H1 (cell line): ENCODE data around the gene SLC5A10. TPM values are rescaled to one million over a fixed set of nuclear protein-coding genes. Genes with fewer than 3 reads are reported as not detected.

Source experiments
- CTCF ChIA-PET: fragments of 300-600 bp; sonication (Branson Sonifier 250); formaldehyde crosslinking; loops from one replicate; lab custom pipeline; 2021; ENCODE audit not compliant: partially characterized antibody; lab: Charles Lee
- POLR2A ChIA-PET: fragments of 300-600 bp; sonication (Branson Sonifier 250); formaldehyde crosslinking; loops from one replicate; lab custom pipeline; 2021; ENCODE audit warnings: inconsistent platforms; ENCODE audit not compliant: partially characterized antibody; lab: Charles Lee
- DNase-seq, 2 experiments: peaks; one replicate each; pipeline versions ENCODE4 v3.0.0 to v3.0.0-alpha.2; 2010 to 2022; ENCODE audit warnings: low spot score in 2 of 2, low read depth in 1 of 2, mixed read lengths in 1 of 2
- FAIRE-seq: peaks from 2 replicates; lab custom pipeline; 2011; peaks lifted over from hg19 to GRCh38; lab: Jason Lieb, UNC
- H2AFZ ChIP-seq: 2 replicates; pipeline ENCODE4 v1.8.1; 2012; ENCODE audit warnings: low read length, inconsistent platforms
- H2AK5ac ChIP-seq: 2 replicates; pipeline ENCODE4 v1.6.1; 2013; ENCODE audit warnings: low read depth, low read length
- H2BK120ac ChIP-seq: replicated peaks from 2 replicates; pipeline ENCODE3; 2013; ENCODE audit warnings: low read depth, low read length, inconsistent platforms
- H2BK12ac ChIP-seq: 2 replicates; pipeline ENCODE4 v1.6.1; 2013; ENCODE audit warnings: low read depth, low read length
- H2BK15ac ChIP-seq: 2 replicates; pipeline ENCODE4 v1.6.1; 2013; ENCODE audit warnings: low read length
- H2BK20ac ChIP-seq: 2 replicates; pipeline ENCODE4 v1.6.1; 2013; ENCODE audit warnings: low read length
- H2BK5ac ChIP-seq: 2 replicates; pipeline ENCODE4 v1.6.1; 2013; ENCODE audit warnings: low read depth, low read length
- H3K14ac ChIP-seq: 2 replicates; pipeline ENCODE4 v1.6.1; 2013; ENCODE audit warnings: inconsistent platforms; ENCODE audit not compliant: insufficient read length
- H3K18ac ChIP-seq: 2 replicates; pipeline ENCODE4 v1.6.1; 2013; ENCODE audit warnings: low read length; ENCODE audit errors: extremely low read depth
- H3K23ac ChIP-seq: 2 replicates; pipeline ENCODE4 v1.6.1; 2013; ENCODE audit warnings: inconsistent platforms; ENCODE audit not compliant: insufficient read length
- H3K23me2 ChIP-seq: 2 replicates; pipeline ENCODE4 v1.6.1; 2013; ENCODE audit warnings: low read depth, low read length
- H3K27ac ChIP-seq: 2 replicates; pipeline ENCODE4 v1.6.1; 2011; ENCODE audit warnings: low read depth, low read length, inconsistent platforms
- H3K27me3 ChIP-seq, 4 experiments: replicated peaks in 1 of 4; 1 replicate in 1 of 4; 2 replicates in 3 of 4; pipeline versions ENCODE4 v1.6.1 to v1.8.1; 2011 to 2013; ENCODE audit warnings: low read length in 3 of 4, mild to moderate bottlenecking in 3 of 4, inconsistent platforms in 2 of 4, mixed read lengths in 2 of 4, moderate library complexity in 1 of 4; ENCODE audit not compliant: control insufficient read depth in 3 of 4, insufficient read depth in 3 of 4; ENCODE audit errors: extremely low read depth in 1 of 4
- H3K36me3 ChIP-seq, 4 experiments: 2 replicates each; pipeline versions ENCODE4 v1.6.1 to v1.8.1; 2011 to 2013; ENCODE audit warnings: mild to moderate bottlenecking in 4 of 4, low read length in 3 of 4, moderate library complexity in 2 of 4, control low read depth in 1 of 4, inconsistent platforms in 1 of 4; ENCODE audit not compliant: insufficient read depth in 4 of 4, control insufficient read depth in 2 of 4
- H3K4ac ChIP-seq: replicated peaks from 2 replicates; pipeline ENCODE3; 2013; ENCODE audit warnings: low read length, low read depth, mixed read lengths, inconsistent platforms; ENCODE audit not compliant: insufficient read length
- H3K4me1 ChIP-seq, 4 experiments: replicated peaks in 1 of 4; 1 replicate in 1 of 4; 2 replicates in 3 of 4; pipeline versions ENCODE4 v1.6.1 to v1.8.1; 2011 to 2013; ENCODE audit warnings: low read length in 3 of 4, inconsistent platforms in 2 of 4, mixed read lengths in 1 of 4; ENCODE audit not compliant: insufficient read depth in 4 of 4, control insufficient read depth in 3 of 4
- H3K4me2 ChIP-seq, 2 experiments: 2 replicates each; pipeline versions ENCODE4 v1.6.1 to v1.8.1; 2011 to 2013; ENCODE audit warnings: low read depth in 2 of 2, low read length in 2 of 2, control low read depth in 1 of 2, inconsistent platforms in 1 of 2, mild to moderate bottlenecking in 1 of 2; ENCODE audit not compliant: insufficient read depth in 1 of 2
- H3K4me3 ChIP-seq, 4 experiments: fragments of 200-600, 300-600 bp in 1 of 4; sonication (generic), shearing (Covaris generic), sonication (Bioruptor Twin) in 1 of 4; 2 replicates each; pipeline versions ENCODE4 v1.5.1 to v1.8.1; 2011 to 2016; ENCODE audit warnings: low read length in 4 of 4, low read depth in 3 of 4, control low read depth in 2 of 4, inconsistent platforms in 2 of 4, mild to moderate bottlenecking in 2 of 4, mixed read lengths in 1 of 4, moderate library complexity in 1 of 4; ENCODE audit not compliant: insufficient read depth in 2 of 4; ENCODE audit errors: extremely low read depth in 1 of 4
- H3K56ac ChIP-seq: replicated peaks from 2 replicates; pipeline ENCODE3; 2013; ENCODE audit warnings: low read depth, mild to moderate bottlenecking, mixed read lengths, low read length, inconsistent platforms; ENCODE audit not compliant: insufficient read length
- H3K79me1 ChIP-seq: 2 replicates; pipeline ENCODE4 v1.6.1; 2013; ENCODE audit warnings: low read depth, low read length, control low read depth
- H3K79me2 ChIP-seq, 2 experiments: 2 replicates each; pipeline versions ENCODE4 v1.6.1 to v1.8.1; 2012 to 2013; ENCODE audit warnings: low read length in 2 of 2, mild to moderate bottlenecking in 2 of 2, inconsistent platforms in 1 of 2; ENCODE audit not compliant: insufficient read depth in 2 of 2, control insufficient read depth in 1 of 2
- H3K9ac ChIP-seq, 4 experiments: replicated peaks in 1 of 4; 1 replicate in 1 of 4; 2 replicates in 3 of 4; pipeline versions ENCODE4 v1.6.1 to v1.8.1; 2011 to 2013; ENCODE audit warnings: low read depth in 3 of 4, low read length in 3 of 4, control low read depth in 2 of 4, mild to moderate bottlenecking in 2 of 4, moderate library complexity in 2 of 4, inconsistent platforms in 1 of 4; ENCODE audit errors: extremely low read depth in 1 of 4
- H3K9me3 ChIP-seq, 2 experiments: 2 replicates each; pipeline versions ENCODE4 v1.6.1 to v1.8.1; 2012 to 2013; ENCODE audit warnings: mild to moderate bottlenecking in 2 of 2, moderate library complexity in 2 of 2, control low read depth in 1 of 2, inconsistent platforms in 1 of 2, low read depth in 1 of 2, low read length in 1 of 2, mixed read lengths in 1 of 2; ENCODE audit not compliant: insufficient read depth in 2 of 2
- H4K20me1 ChIP-seq, 2 experiments: replicated peaks in 1 of 2; 2 replicates each; pipeline versions ENCODE3 to v1.8.1; 2011 to 2013; ENCODE audit warnings: inconsistent platforms in 2 of 2, low read length in 2 of 2, mild to moderate bottlenecking in 1 of 2; ENCODE audit not compliant: insufficient read depth in 2 of 2, control insufficient read depth in 1 of 2
- H4K5ac ChIP-seq: 2 replicates; pipeline ENCODE4 v1.6.1; 2013; ENCODE audit warnings: low read length, low read depth, mixed read lengths, inconsistent platforms; ENCODE audit not compliant: insufficient read length
- H4K8ac ChIP-seq: 2 replicates; pipeline ENCODE4 v1.8.0; 2013; ENCODE audit warnings: mild to moderate bottlenecking, moderate library complexity, low read length, inconsistent platforms; ENCODE audit not compliant: insufficient read depth; ENCODE audit errors: extremely low read depth
- H4K91ac ChIP-seq: replicated peaks from 2 replicates; pipeline ENCODE3; 2013; ENCODE audit warnings: low read length, mixed read lengths, inconsistent platforms; ENCODE audit not compliant: insufficient read length
- KDM1A ChIP-seq: fragments of 200-600, 300-600 bp; sonication (generic); IDR thresholded peaks from 2 replicates; pipeline ENCODE4 v1.7.1; 2016; ENCODE audit warnings: mild to moderate bottlenecking, low read length, borderline replicate concordance
- POLR2A ChIP-seq, 2 experiments: IDR thresholded peaks; 1 replicate in 1 of 2; 2 replicates in 1 of 2; pipeline ENCODE4 v1.6.1; 2011; ENCODE audit warnings: low read depth in 2 of 2, low read length in 2 of 2, mild to moderate bottlenecking in 2 of 2; ENCODE audit errors: control extremely low read depth in 1 of 2
- WGBS, 2 experiments: shearing (Covaris generic) in 1 of 2; methylation state at CpG; one replicate each; pipeline versions ENCODE4 v1.1.6 to v1.1.7; 2013 to 2015; ENCODE audit warnings: low lambda C conversion rate in 2 of 2, mixed read lengths in 2 of 2, inconsistent platforms in 1 of 2, low coverage in 1 of 2, missing lambda C conversion rate in 1 of 2; ENCODE audit not compliant: insufficient replicate concordance in 2 of 2, insufficient coverage in 1 of 2, insufficient read length in 1 of 2; ENCODE audit errors: extremely low coverage in 1 of 2, missing lambda C conversion rate in 1 of 2; 5-methylcytosine and 5-hydroxymethylcytosine counted together
- polyA plus RNA-seq, 7 experiments: library from polyadenylated mRNA; depleted of rRNA in 3 of 7; stranded (reverse) in 5 of 7; unstranded in 2 of 7; fragments of >200 nt in 5 of 7; fragments of 200-250 nt in 2 of 7; gene quantifications; 1 replicate in 5 of 7; 2 replicates in 1 of 7; 4 replicates in 1 of 7; pipeline versions ENCODE4 v1.2.1 to v1.2.3, GENCODE V29; 2011 to 2013; ENCODE audit warnings: missing spikeins in 2 of 7, mixed read lengths in 2 of 7
- total RNA-seq: library from RNA; stranded (reverse); fragmentation: NEBNext Ultra II Directional; extraction: Animal tissue kit (Norgen Biotek cat#: 25700); gene quantifications from 2 replicates; pipeline ENCODE4 v1.2.1, GENCODE V29; 2021
- TF ChIP-seq, protein P1 (sequence below): IDR thresholded peaks from 2 replicates; pipeline ENCODE4 v1.6.1; 2011; ENCODE audit warnings: low read depth, mild to moderate bottlenecking, low read length; ENCODE audit not compliant: insufficient read depth

Gene SLC5A10
- total and polyA plus RNA-seq, 2 of the 8 experiments (the other 6 are each of a cell fraction or from before 2014, with no cell fraction given) = 0.05 to 0.11 TPM

DNA sequence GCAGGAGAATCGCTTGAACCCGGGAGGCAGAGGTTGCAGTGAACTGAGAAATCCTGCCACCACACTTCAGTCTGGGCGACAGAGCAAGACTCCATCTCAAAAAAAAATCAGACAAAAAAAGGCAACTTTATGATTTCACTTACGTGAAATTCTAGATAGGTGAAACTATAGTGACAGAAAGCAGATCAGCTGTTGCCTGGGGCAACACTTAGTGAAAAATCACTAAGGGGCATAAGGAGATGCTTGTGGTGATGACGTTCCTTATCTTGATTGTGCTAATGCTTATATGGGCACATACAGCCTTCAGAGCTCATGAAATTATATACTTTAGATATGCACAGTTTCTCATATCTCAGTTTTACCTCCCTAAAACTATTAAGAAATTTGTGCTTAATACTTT is 41.6 kb upstream of the SLC5A10 start:
- WGBS, 2 experiments = 97% methylated on average over 5 of the region's 5 CpGs; no CpG with 5 or more reads in 1 of the 2 experiments
- H3K79me2 ChIP-seq = no peaks in the 10 kb centered on the region
- H2BK120ac ChIP-seq = no peak overlapping the region
- H4K8ac ChIP-seq = no peak overlapping the region
- no peak overlapping the region for H2BK5ac ChIP-seq
- no peak overlapping the region for H3K14ac ChIP-seq
- peaks cover 0 to 5% of the 10 kb centered on the region in 2 experiments for H4K20me1 ChIP-seq
- H2AFZ ChIP-seq = no peak overlapping the region
- no peak overlapping the region for H2BK20ac ChIP-seq
- H3K18ac ChIP-seq = no peak overlapping the region
- no peaks in the 10 kb centered on the region for H3K9me3 ChIP-seq
- H3K4me2 ChIP-seq = no peak overlapping the region
- no peak overlapping the region for H3K9ac ChIP-seq
- H2AK5ac ChIP-seq = no peak overlapping the region
- 0 out of 2 replicates have a peak, but pooled peaks cover 2% of the 10 kb centered on the region for H3K79me1 ChIP-seq
- no peak overlapping the region for H2BK15ac ChIP-seq
- no peak overlapping the region for H4K5ac ChIP-seq
- H3K27ac ChIP-seq = no peak overlapping the region
- peaks cover 3 to 23% (median 10%) of the 10 kb centered on the region in 4 experiments; a peak in 5 of 8 replicates for H3K36me3 ChIP-seq
- no peak overlapping the region for H3K4ac ChIP-seq
- H4K91ac ChIP-seq = no peak overlapping the region
- DNase-seq (no peak), FAIRE-seq (no peak)
- no peak overlapping the region for H3K4me3 ChIP-seq
- H3K56ac ChIP-seq = no peak overlapping the region
- no peaks in the 10 kb centered on the region for H3K27me3 ChIP-seq
- ChIA-PET POLR2A (interaction anchor here (0.8 kb wide), 1 partner anchor 17 kb away, joined by 3 read pairs; no protein-coding TSS in a partner anchor), CTCF (no interaction called here)
- no peak overlapping the region for H2BK12ac ChIP-seq
- no peaks in the 10 kb centered on the region for H3K4me1 ChIP-seq
- TF ChIP-seq POLR2A (IDR thresholded peaks at IDR 0.05; ENCODE audit: control extremely low read depth in 1 of 2, low read depth in 2 of 2, low read length in 2 of 2) (no peak), KDM1A (no peak)
- TF ChIP-seq, protein P1, sequence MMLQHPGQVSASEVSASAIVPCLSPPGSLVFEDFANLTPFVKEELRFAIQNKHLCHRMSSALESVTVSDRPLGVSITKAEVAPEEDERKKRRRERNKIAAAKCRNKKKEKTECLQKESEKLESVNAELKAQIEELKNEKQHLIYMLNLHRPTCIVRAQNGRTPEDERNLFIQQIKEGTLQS = no peak
- no peak overlapping the region for H3K23ac ChIP-seq
- H3K23me2 ChIP-seq = no peaks in the 10 kb centered on the region
